Neural progenitor cell (in vitro differentiated cells): Measurements from ENCODE around the gene GDPD5.

Experiments
- CTCF ChIP-seq: fragments of 200-600 bp; sonication (generic); IDR thresholded peaks from 2 replicates; pipeline ENCODE4 v1.5.1; 2017; ENCODE audit warnings: antibody characterized with exemption, mild to moderate bottlenecking
- EZH2phosphoT487 ChIP-seq: fragments of 200-600 bp; sonication (generic); IDR thresholded peaks from 2 replicates; pipeline ENCODE4 v1.6.1; 2017; ENCODE audit warnings: antibody characterized with exemption

DNA sequence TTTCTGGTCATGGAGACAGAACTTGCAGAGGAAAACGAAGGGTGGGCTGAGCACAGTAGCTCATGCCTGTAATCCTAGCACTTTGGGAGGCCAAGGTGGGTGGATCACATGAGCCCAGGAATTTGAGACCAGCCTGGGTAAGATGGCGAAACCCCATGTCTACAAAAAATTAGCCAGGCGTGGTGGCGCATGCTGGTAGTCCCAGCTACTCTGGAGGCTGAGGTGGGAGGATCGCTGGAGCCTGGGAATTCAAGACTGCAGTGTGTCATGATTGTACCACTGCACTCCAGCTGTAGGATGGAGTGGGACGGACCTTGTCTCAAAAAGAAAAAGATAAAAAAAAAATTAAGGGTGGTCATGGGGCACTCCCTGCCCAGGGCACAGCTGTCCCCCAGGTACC is 42.2 kb upstream of the GDPD5 start:
- TF ChIP-seq EZH2phosphoT487: no peak
- no peak for TF ChIP-seq CTCF
